CD14-positive monocyte (primary cell): ENCODE measurements around the gene TTC32. TPM values are rescaled to one million over a fixed set of nuclear protein-coding genes. Genes with fewer than 3 reads are reported as not detected.

Experiments used
- DNase-seq, 3 donors: peaks; one replicate each; pipeline ENCODE4 v3.0.0-alpha.2; 2011 to 2022
- H2AFZ ChIP-seq: 2 replicates; pipeline ENCODE4 v1.6.0; 2012; ENCODE audit warnings: mild to moderate bottlenecking, low read depth, low read length, inconsistent platforms; ENCODE audit not compliant: insufficient read depth, poor library complexity, severe bottlenecking
- H3K27ac ChIP-seq, 2 donors: 1 replicate in 1 of 2; 2 replicates in 1 of 2; pipeline ENCODE4 v1.5.1; 2012 to 2013; ENCODE audit warnings: low read length in 2 of 2, control low read depth in 1 of 2, inconsistent platforms in 1 of 2, low read depth in 1 of 2, mild to moderate bottlenecking in 1 of 2
- H3K27me3 ChIP-seq, 2 donors: one replicate each; pipeline versions ENCODE4 v1.6.0 to v1.6.1; 2011 to 2013; ENCODE audit warnings: low read length in 2 of 2; ENCODE audit not compliant: control insufficient read depth in 2 of 2, insufficient read depth in 2 of 2
- H3K36me3 ChIP-seq, 2 donors: replicated peaks in 1 of 2; 1 replicate in 1 of 2; 2 replicates in 1 of 2; pipeline versions ENCODE4 v1.5.1 to v1.6.1; 2012 to 2013; ENCODE audit warnings: low read length in 2 of 2, control low read depth in 1 of 2, inconsistent platforms in 1 of 2, mild to moderate bottlenecking in 1 of 2; ENCODE audit not compliant: insufficient read depth in 2 of 2, control insufficient read depth in 1 of 2
- H3K4me1 ChIP-seq, 2 donors: 1 replicate in 1 of 2; 2 replicates in 1 of 2; pipeline versions ENCODE4 v1.5.1 to v1.6.1; 2012 to 2013; ENCODE audit warnings: low read length in 2 of 2, control low read depth in 1 of 2, inconsistent platforms in 1 of 2, mild to moderate bottlenecking in 1 of 2, moderate library complexity in 1 of 2; ENCODE audit not compliant: insufficient read depth in 2 of 2, control insufficient read depth in 1 of 2
- H3K4me2 ChIP-seq: replicated peaks from 2 replicates; pipeline ENCODE3; 2012; ENCODE audit warnings: low read length, moderate library complexity, mild to moderate bottlenecking; ENCODE audit not compliant: poor library complexity, severe bottlenecking; ENCODE audit errors: extremely low read depth
- H3K4me3 ChIP-seq, 3 experiments: fragments of 200-600 bp in 1 of 3; sonication (generic) in 1 of 3; replicated peaks in 1 of 3; 1 replicate in 2 of 3; 2 replicates in 1 of 3; pipeline ENCODE4 v1.5.1; 2011 to 2013; ENCODE audit warnings: low read length in 3 of 3, mild to moderate bottlenecking in 3 of 3, control low read depth in 2 of 3, low read depth in 2 of 3, inconsistent platforms in 1 of 3, moderate library complexity in 1 of 3
- H3K79me2 ChIP-seq: 2 replicates; pipeline ENCODE4 v1.6.0; 2012; ENCODE audit warnings: mild to moderate bottlenecking, control low read depth, inconsistent platforms, low read length, moderate library complexity; ENCODE audit not compliant: insufficient read depth
- H3K9ac ChIP-seq: 2 replicates; pipeline ENCODE4 v1.6.0; 2017; ENCODE audit warnings: low read length, mild to moderate bottlenecking; ENCODE audit not compliant: insufficient read depth, poor library complexity, severe bottlenecking
- H3K9me3 ChIP-seq, 2 donors: replicated peaks in 1 of 2; 1 replicate in 1 of 2; 2 replicates in 1 of 2; pipeline versions ENCODE4 v1.5.1 to v1.6.1; 2012 to 2013; ENCODE audit warnings: low read length in 2 of 2, control low read depth in 1 of 2; ENCODE audit not compliant: control insufficient read depth in 1 of 2, insufficient read depth in 1 of 2
- H4K20me1 ChIP-seq: 2 replicates; pipeline ENCODE4 v1.6.0; 2012; ENCODE audit warnings: mild to moderate bottlenecking, low read length, control low read depth, moderate library complexity; ENCODE audit not compliant: insufficient read depth
- H3K27ac Mint-ChIP-seq, 7 donors: one replicate each; pipeline ENCODE4 v1.8.0; 2020; ENCODE audit warnings: mild to moderate bottlenecking in 7 of 7, mixed read lengths in 7 of 7, moderate library complexity in 6 of 7, inconsistent platforms in 2 of 7
- H3K27me3 Mint-ChIP-seq, 3 donors: one replicate each; pipeline ENCODE4 v1.8.0; 2021 to 2022; ENCODE audit warnings: low read depth in 3 of 3, mild to moderate bottlenecking in 3 of 3, mixed read lengths in 3 of 3, moderate library complexity in 3 of 3, inconsistent platforms in 1 of 3
- H3K36me3 Mint-ChIP-seq, 2 donors: one replicate each; pipeline ENCODE4 v1.8.0; 2020; ENCODE audit warnings: mixed read lengths in 2 of 2, inconsistent platforms in 1 of 2, mild to moderate bottlenecking in 1 of 2
- H3K4me1 Mint-ChIP-seq: one replicate; pipeline ENCODE4 v1.8.0; 2020; ENCODE audit warnings: mild to moderate bottlenecking, mixed read lengths
- H3K4me3 Mint-ChIP-seq, 2 donors: one replicate each; pipeline ENCODE4 v1.8.0; 2020; ENCODE audit warnings: mild to moderate bottlenecking in 2 of 2, mixed read lengths in 2 of 2, moderate library complexity in 1 of 2
- H3K9me3 Mint-ChIP-seq, 7 donors: one replicate each; pipeline ENCODE4 v1.8.0; 2020 to 2022; ENCODE audit warnings: mixed read lengths in 7 of 7, mild to moderate bottlenecking in 6 of 7, moderate library complexity in 6 of 7, inconsistent platforms in 2 of 7
- CTCF ChIP-seq: fragments of 200-600 bp; IDR thresholded peaks from one replicate; pipeline ENCODE4 v1.8.0; 2022; ENCODE audit warnings: antibody characterized with exemption, mild to moderate bottlenecking
- WGBS: methylation state at CpG from one replicate; pipeline ENCODE4 v1.1.5; 2013; ENCODE audit warnings: missing lambda C conversion rate; ENCODE audit not compliant: insufficient coverage; 5-methylcytosine and 5-hydroxymethylcytosine counted together
- intact Hi-C, 2 donors: fragments of 100-400 bp; cut with micrococcal nuclease; formaldehyde crosslinking; loops; one replicate each; pipeline versions ENCODE4 v1.15.0 to v1.15.1; 2023
- polyA plus RNA-seq, 3 donors: library from polyadenylated mRNA; depleted of rRNA in 1 of 3; unstranded in 2 of 3; stranded (reverse) in 1 of 3; fragments of 300-500 nt in 2 of 3; fragments of >200 nt in 1 of 3; fragmentation: Illumina TruSeq in 2 of 3; gene quantifications; 1 replicate in 2 of 3; 2 replicates in 1 of 3; pipeline ENCODE4 v1.2.3, GENCODE V29; 2012 to 2021

TTC32 gene
- polyA plus RNA-seq, 3 donors, result 17.6 to 27.7 (median 20.1) TPM

DNA sequence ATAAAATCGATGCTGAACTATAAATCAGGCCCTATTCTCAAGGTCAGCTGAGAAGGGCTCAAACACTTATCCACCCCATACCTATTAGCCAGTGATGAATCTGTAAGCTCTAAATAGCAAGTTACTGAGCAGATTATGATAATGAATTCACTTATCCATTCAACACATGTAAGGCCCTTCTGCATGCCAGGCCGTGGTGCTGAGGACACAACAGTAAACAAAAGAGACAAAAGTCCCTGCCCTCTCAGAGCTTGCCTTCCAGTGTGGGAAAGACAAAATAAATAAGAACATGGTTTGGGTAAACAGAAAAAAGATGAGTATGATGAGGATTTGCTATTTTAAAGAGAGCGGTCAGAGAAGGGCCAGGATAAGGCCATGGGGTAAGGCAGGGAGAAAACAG lies 11.7 kb downstream of the TTC32 start:
- Histone ChIP-seq H2AFZ (no peak overlapping the region), H3K79me2 (peaks cover 20% of the 10 kb centered on the region), H3K27ac (no peak overlapping the region), H3K4me2 (no peak overlapping the region), H3K36me3 (no peaks in the 10 kb centered on the region), H3K27me3 (no peaks in the 10 kb centered on the region), H3K9ac (no peak overlapping the region), H4K20me1 (no peaks in the 10 kb centered on the region), H3K9me3 (no peaks in the 10 kb centered on the region), H3K4me1 (peaks cover 30 to 38% of the 10 kb centered on the region in 2 donors), H3K4me3 (no peak overlapping the region)
- no peak for TF ChIP-seq CTCF
- H3K4me3 Mint-ChIP-seq, result no peak overlapping the region
- H3K27ac Mint-ChIP-seq, result peak overlapping the region in 5 of 7 donors; percentile 8 to 66 (median 33)
- peaks cover 11 to 16% of the 10 kb centered on the region in 2 donors for H3K36me3 Mint-ChIP-seq
- intact Hi-C loops, result no loop called here
- 100% methylated on average over 1 of the region's 3 CpGs for WGBS
- H3K4me1 Mint-ChIP-seq, result peaks cover 36% of the 10 kb centered on the region
- DNase-seq, result no peak
- peaks cover 5 to 14% (median 13%) of the 10 kb centered on the region in 7 donors for H3K9me3 Mint-ChIP-seq
- H3K27me3 Mint-ChIP-seq, result peaks cover 0 to 6% (median 4%) of the 10 kb centered on the region in 3 donors

DNA sequence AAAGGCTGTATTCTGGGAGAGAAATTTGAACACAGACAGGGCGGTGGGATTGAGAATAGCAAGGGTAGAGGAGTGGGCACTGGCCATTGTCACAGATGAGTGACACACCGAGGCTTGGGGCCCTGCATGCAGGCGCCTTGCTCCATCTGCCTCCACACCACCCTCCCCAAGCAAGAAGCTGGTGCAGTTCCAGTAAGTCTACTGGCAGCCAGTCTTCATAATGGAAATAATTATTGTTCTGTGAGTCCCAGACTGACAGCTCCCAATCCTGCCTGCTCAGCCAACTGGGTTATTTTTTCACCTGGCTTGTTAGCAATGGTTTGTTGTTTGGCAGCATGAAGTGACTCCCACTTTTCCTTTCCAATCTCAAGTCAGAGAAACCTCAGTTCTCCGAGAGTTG lies 13.0 kb downstream of the TTC32 start:
- peaks cover 12% of the 10 kb centered on the region for H3K79me2 ChIP-seq
- no CpG with 5 or more reads among the region's 4 CpGs for WGBS
- intact Hi-C loops, result loop anchor here in 1 of 2 donors (10.0 kb wide), 1 partner anchor 756 kb away; no protein-coding TSS in a partner anchor
- H3K4me3 ChIP-seq, result no peak overlapping the region
- H3K36me3 ChIP-seq, result no peaks in the 10 kb centered on the region
- H3K4me3 Mint-ChIP-seq, result no peak overlapping the region
- no peaks in the 10 kb centered on the region for H3K27me3 ChIP-seq
- TF ChIP-seq CTCF, result no peak
- H2AFZ ChIP-seq, result no peak overlapping the region
- peaks cover 5 to 14% (median 14%) of the 10 kb centered on the region in 7 donors for H3K9me3 Mint-ChIP-seq
- peak overlapping the region in 2 of 7 donors; percentile 31 to 68 for H3K27ac Mint-ChIP-seq
- peaks cover 11 to 12% of the 10 kb centered on the region in 2 donors for H3K36me3 Mint-ChIP-seq
- H3K9me3 ChIP-seq, result no peaks in the 10 kb centered on the region
- no peak overlapping the region for H3K9ac ChIP-seq
- DNase-seq, result no peak
- no peaks in the 10 kb centered on the region for H4K20me1 ChIP-seq
- no peak overlapping the region for H3K4me2 ChIP-seq
- peaks cover 36% of the 10 kb centered on the region for H3K4me1 Mint-ChIP-seq
- H3K27ac ChIP-seq, result no peak overlapping the region
- peaks cover 30 to 38% of the 10 kb centered on the region in 2 donors for H3K4me1 ChIP-seq
- peaks cover 0 to 7% (median 4%) of the 10 kb centered on the region in 3 donors for H3K27me3 Mint-ChIP-seq
